Activated CD4-positive, alpha-beta T cell treated with anti-CD3 and anti-CD28 coated beads for 1 hour (primary cell): ENCODE data around the gene ZBTB45.
A peak's percentile ranks its signal among the peaks of the same experiment; 100 is the strongest.
"Not testable (repeated sequence)": the region's sequence is repeated elsewhere in the genome, so short reads cannot be mapped to it uniquely, and the experiment has no call there.

ENCODE experiments used
- DNase-seq: peaks from one replicate; pipeline ENCODE4 v3.0.0-alpha.2; 2020

The ZBTB45 gene

DNA sequence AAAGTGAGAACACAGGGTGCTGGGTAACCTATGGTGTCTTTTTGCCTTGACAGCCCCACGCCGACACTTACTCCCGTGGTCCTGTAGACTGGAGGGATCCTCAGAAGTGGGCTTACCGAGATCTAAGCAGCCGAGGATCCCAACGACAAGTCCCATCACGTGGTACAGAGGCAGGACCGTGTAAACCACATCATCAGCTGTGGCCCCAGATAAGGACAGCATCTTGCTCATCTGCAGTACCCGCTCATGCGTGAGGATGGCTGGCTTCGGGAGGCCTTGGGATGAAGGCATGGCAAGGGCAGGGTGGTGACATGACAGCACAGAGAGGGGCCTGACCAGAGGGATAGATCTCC, 9.9 kb downstream of the ZBTB45 start:
- no peak for DNase-seq

DNA sequence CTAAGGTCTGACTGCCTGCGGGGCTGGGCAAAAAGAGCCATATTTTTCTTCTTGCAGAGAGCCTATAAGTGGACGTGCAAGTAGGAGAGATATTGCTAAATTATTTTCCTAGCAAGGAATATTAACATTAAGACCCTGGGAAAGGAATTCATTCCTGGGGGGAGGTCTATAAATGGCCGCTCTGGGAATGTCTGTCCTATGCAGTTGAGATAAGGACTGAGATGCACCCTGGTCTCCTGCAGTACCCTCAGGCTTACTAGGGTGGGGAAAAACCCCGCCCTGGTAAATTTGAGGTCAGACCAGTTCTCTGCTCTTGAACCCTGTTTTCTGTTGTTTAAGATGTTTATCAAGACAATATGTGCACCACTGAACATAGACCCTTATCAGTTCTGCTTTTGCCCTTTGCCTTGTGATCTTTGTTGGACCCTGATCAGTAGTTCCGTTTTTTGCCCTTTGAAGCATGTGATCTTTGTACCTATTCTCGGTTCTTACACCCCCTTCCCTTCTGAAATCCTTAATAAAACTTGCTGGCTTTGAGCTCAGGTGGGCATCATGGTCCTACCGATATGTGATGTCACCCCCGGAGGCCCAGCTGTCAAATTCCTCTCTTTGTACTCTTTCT, 11.9 kb downstream of the ZBTB45 start:
- not testable (repeated sequence) for DNase-seq

DNA sequence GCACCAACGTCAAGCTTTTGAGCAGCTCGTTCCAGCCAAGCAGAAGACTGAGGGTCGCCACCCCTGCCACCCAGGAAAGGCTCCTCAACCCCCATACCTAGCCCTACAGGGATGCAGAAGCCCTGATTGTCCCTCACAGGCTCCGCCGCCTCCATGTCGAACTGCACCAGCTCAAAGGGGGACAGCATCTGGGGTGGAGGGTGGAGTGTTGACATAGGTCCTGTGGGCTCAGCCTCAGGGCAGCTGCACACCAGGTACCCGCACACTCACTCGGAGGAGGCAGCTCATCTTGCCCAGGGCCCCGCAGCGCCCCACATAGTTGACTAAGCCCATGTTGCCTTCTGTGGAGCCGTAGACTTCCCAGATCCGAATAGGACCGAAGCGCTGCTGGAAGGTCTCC, 19.4 kb downstream of the ZBTB45 start:
- no peak for DNase-seq

DNA sequence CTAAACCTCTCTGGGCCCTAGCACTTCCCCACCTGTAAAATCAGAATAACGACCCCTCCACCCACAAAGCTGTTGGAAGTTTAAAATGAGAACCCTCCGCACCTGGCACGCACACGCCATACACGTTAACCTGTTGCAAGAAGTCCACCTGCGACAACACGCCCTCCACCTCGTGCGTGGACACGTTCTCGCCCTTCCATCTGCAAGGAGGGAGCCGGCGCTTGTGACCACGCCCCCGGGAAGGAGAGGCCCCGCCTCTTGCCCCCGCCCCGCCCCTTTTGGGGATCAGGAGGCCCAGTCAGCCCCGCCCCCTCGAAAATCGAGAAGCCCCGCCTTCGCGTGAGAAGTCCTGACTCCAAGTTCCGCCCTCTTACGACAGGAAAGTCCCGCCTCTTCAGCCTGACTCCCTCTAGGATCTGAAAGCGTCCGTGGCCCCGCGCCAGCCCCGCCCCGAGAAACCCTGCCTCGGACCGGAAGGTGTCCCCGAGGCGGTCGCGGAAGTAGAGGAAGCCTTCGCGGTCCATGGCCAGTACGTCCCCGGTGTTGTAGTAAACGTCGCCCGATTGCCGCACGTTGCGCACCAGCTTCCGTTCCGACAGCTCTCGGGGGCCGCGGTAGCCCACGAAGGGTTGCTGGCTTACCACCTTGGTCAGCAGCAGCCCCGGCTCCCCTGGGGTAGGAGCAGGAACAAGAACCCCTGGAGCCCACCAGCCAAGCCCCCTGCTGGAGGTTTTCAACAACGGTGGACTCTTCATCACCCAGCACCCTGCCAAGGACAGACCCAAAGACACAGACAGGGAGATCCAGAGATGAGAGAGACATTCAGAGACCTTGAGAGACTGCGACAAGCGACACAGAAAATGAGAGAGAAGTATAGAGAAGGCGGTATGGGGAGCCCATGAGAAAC, 20.3 kb downstream of the ZBTB45 start:
- peak; percentile 89 for DNase-seq

DNA sequence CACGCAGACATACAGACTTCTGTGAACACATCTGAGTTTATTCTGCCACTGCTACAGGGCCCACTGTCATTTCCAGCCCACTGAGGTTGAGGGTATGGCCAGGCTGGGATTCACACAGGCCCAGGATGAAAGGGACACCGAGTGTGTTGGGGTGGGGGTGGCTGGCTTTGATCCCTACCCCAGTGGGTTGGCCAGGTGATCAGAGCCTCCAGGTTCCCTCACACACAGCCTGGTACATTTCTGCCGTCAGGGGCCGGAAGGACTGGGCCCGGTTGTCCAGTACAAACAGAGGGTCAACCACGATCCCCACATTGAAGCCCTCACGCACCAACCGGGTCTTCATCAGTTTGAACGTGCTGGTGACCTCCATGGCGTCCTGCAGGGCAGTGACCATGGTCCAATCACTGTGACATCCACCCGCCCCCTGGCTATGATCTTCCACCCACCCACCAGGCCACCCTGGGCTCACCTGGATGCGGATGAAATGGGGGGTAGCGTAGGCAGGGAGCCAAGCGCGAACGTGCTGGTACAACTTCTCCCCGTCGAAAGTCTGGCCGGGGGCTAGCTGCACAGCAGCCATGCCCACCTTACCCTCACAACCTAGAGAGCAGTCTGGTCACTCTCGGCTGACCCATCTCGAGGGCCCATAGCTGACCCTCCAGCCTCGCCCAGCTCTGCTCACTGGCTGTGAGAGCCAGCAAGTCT, 21.1 kb downstream of the ZBTB45 start:
- DNase-seq, result no peak

DNA sequence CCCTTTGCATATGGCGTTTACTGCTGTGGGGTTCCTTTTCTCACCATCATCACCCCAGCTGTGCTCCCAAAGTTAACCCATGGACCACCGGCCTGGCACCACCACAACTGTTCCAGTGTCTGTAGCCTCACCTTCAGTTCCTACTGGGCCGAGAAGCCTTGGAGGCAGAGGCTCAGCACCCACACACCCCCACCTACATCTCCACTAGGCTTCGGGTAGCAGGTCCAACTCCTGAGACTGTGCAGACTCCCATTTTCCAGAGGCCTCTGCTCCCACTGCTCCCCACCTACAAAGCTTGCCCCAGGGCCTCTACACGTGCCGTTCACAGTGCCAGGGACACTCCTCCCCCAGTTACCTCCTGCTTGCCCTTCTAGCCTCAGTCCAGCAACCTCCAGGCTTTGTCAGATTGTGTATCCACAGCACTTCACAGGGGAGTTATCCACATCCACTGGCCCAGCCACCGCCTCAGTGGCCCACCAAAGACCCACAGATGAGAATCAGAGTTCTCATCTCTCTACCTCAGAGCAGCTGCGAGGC, 21.9 kb downstream of the ZBTB45 start:
- no peak for DNase-seq

DNA sequence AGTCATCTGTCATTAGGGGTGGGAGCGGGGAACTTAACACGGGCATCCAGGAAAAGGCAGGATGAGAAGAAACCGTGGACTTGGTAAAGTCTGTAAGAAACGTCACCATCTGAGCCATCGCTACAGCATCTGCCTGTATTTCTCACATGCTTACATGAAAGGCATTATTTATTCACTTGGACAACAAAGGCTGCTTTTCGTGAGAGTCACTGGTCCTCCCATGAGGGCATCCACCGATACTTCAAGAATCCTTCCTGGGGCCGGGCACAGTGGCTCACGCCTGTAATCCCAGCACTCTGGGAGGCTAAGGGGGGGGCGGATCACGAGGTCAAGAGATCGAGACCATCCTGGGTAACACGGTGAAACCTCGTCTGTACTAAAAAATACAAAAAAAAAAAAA, 27.3 kb downstream of the ZBTB45 start:
- DNase-seq, result no peak

DNA sequence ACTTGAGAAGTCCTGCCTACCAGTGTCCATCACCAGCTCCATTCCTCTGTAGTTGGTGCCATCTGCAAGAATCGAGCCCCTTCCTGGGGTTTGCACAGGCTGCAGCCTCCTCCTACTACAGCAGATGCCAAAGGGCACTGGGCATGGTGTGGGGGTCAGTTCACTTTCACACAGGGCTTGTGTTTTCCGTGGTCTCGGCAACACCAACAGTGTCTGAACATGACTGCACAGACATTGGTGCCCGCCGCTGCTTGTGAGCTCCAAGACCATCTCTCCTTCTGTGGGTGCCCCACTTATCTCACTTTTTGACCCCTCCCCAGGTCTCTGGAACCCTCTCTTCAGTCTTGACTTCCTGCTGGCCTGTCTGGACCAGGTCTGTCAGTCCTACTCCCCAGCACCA, 28.2 kb downstream of the ZBTB45 start:
- no peak for DNase-seq

DNA sequence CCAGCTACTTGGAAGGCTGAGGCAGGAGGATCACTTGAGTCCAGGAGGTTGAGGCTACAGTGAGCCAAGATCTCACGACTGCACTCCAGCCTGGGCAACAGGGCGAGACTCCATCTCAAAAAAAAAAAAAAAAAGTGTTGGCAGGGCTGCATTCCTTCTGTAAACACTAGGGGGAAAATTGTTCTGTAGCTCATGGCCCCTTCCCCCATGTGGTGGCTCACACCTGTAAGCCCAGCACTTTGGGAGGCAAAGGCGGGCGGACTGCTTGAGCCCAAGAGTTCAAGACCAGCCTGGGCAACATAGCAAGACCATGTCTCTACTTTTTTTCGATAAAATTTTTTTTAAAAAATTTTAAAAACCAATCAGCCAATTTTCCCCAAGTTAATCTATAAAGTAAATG, 35.3 kb downstream of the ZBTB45 start:
- DNase-seq, result not testable (repeated sequence)

DNA sequence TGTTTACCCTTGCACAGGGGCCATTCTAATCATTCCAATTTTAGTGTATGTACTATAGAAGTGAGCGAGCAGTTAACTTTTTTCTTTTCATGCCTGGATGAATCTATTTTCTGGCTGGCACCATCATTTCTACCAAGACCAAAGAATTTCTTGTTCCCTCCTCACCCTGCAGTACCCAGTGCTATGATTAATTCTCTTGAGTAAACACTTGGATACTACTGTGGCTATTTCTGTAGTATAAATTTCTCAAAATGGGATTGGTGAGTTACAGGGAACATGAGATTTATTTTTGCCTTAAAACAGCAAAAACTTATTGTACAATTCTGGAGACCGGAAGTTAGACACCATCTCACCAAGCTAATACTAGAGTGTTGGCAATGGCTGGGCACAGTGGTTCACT, 35.8 kb downstream of the ZBTB45 start:
- no peak for DNase-seq

DNA sequence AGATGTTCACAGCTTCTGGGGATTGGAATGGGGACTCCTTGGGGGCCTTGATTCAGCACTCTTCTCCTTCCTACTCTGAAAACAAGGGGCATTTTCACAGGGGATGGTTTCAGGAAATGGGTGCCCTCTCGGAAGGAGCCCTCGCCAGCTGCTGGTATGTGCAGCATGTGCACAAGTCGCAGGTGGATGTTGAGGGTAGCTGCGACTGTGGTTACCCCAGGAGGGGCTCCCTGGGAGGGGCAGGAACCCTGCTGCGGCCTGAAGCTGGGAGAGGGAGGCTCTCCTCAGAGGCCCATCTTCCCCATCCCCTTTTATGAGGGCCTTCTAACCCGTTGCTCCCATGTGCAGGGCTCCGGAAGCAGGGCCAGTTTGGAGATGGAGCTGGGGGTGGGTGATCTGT, 37.2 kb downstream of the ZBTB45 start:
- DNase-seq, result no peak

DNA sequence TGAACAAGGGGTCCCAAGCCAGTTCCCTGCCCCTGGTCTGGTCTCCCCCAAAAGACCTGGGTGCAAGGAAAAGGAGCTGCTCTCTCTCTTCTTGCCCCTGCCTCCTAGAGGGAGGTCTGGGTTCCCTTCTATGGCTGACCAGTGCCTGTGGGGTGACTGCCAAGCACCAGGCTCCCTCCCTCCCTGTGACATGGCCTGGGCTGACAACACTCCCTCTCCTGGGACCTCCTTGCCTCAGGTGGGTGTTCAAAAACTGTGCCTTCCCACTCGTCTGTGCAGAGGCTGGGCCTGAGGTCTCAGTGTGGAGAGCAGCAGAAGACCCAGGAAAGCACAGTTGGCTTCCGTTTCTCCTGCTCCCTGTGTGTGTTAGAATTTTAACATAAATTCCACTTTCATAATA, 38.8 kb downstream of the ZBTB45 start:
- no peak for DNase-seq

DNA sequence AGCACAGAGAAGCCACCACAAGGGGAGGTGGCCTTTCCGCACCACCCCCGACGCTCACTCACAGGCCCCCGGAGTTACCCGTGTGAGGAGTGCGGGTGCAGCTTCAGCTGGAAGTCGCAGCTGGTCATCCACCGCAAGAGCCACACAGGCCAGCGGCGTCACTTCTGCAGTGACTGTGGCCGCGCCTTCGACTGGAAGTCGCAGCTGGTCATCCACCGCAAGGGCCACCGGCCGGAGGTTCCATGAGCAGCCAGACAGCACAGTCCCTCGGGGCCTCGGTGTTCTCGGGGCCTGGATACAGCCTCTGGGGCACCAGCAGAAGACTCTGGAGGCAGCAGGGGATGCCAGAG, 39.2 kb downstream of the ZBTB45 start:
- no peak for DNase-seq

DNA sequence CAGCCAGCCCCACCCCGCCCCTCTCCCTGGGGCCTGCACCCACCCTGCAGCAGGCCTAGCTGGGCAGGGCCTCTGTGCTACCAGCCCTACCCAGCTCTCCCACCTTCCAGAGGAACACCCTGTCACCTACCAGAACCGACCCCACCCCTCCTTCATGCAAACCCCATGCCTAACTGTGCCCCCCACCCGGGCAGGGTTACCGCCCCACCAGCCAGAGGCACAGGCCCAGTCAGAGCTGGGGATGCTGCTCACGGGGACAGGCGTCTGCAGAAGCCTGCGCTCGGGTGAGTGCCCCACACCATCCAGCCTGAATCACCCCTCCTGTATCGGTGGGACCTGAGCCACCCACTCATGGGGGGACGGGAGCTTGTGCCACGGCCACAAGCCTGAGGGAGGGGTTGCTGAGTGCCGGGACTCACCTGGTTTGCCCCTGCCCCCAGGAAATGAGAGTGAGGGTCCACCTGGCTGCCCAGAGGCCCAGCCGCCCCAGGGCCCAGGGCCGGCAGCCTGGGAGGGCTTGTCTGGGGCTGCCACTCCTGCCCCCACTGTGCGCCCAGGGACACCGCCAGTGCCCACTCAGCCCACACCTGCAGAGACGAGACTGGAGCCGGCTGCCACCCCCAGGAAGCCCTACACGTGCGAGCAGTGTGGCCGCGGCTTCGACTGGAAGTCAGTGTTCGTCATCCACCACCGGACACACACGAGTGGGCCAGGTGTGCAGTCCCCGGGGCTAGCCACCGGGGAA, 39.7 kb downstream of the ZBTB45 start:
- DNase-seq, result no peak

DNA sequence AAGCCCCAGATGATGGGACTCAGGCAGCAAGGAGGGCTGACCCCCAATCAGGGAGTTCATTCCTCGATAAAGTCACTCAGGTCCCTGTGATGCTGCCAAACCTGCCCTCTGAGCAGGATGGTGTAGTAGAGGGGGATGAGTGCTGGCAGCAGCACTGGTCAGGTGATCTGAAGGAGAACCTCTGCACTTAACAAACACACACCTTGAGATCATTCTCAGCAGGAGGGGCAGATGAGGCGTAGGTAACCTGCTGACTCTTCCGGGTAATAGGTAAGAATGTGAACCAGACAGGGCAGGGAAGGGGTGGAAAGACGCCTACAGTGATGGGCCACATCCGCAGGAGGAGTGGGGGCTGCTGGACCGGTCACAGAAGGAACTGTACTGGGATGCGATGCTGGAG, 40.3 kb downstream of the ZBTB45 start:
- no peak for DNase-seq

DNA sequence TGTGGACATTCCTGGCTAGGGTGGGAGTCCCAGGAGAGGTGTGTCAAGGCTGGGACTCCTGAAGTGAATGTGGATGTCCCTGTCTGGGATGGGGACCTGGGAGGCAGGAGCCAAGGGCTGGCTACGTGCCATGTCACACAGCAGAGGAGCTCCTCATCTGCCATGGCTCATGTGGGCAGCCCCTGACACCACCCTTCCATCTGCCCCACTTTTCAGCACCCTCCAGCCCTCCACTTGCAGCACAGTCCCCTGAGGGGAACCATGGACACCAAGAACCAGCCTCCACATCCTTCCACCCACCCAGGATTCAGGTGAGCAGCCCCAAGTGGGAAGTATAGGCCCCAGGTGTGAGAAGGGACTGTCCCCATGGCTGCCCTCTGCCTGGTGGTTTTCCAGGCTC, 41.7 kb downstream of the ZBTB45 start:
- no peak for DNase-seq

DNA sequence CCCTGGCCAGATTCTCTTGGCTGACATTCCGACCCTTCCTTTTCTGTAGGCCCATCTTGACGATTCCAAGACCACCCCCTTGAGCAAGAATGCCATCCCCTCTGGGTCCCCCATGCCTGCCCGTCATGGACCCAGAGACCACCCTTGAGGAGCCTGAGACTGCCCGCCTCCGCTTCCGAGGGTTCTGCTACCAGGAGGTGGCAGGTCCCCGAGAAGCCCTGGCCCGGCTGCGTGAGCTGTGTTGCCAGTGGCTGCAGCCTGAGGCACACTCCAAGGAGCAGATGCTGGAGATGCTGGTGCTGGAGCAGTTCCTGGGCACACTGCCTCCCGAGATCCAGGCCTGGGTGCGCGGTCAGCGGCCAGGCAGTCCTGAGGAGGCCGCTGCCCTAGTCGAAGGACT, 42.5 kb downstream of the ZBTB45 start:
- no peak for DNase-seq

DNA sequence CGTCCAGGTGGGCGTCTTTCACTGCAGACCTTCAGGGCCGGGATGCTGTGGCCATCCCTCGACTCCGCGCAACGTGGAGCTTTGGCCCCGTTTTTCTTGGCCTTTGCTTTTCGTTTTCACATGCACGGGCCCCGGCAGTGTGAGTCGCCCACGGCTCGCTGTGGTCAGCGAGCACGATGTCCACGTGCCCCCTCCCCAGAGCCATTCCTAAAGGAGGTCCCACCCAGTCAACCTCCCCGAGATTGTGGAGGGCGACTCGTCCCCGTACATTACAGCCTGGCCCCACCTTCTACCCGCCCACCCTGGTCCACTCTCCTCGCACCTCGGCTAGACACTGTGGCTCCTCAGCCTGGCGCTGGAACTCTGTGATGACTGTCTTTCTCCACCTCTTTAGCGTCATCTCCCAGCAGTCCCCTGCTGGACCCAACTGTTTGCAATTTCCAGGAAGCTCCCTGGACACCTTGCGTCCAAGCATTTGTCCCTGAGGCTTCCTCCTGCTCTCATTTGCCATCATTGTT, 43.1 kb downstream of the ZBTB45 start:
- no peak for DNase-seq

DNA sequence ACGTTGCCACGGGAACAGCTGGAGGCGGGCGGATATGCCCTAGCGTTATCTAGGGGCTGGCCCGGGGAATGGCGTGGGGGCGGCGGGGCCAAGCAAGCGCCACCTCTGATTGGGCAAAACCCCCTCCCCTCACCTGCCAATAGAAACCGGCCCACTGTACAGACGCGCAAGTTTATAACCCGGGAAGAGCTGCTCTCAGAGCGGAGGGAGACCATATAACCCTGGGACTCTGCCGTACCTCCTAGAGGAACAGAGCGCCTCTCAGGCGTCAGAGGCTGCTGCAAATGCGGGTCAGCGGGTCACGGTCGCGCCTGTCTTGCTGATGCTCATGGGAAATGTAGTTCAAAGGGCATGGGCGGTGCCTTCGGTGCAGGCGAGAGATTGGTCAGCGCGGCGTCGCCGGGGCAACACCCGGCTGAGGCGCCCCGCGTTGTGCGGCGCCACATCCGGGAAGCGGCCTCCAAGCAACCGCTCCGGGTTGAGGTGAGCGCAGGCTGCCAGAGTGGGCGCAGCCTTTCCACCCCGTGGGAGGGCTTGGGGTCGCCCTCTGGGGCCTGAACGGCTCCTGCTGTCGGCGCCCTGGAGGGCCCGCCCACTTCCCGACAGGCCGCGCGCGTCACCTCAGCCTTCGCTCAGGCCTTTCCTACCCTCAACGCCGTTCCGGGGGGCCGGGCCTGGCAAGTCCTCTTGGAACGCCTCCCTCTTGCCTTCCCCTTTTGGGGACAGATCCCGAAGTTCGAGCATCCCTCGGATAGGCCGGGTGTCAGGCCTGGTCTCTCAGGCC, 43.7 kb downstream of the ZBTB45 start, which contains the start of gene ZNF446:
ZNF446 (plus strand) TSS at position 639 of the 784 bp plus-strand sequence. CDS start 867 bp downstream, outside the sequence.
- DNase-seq, result peak; percentile 91

DNA sequence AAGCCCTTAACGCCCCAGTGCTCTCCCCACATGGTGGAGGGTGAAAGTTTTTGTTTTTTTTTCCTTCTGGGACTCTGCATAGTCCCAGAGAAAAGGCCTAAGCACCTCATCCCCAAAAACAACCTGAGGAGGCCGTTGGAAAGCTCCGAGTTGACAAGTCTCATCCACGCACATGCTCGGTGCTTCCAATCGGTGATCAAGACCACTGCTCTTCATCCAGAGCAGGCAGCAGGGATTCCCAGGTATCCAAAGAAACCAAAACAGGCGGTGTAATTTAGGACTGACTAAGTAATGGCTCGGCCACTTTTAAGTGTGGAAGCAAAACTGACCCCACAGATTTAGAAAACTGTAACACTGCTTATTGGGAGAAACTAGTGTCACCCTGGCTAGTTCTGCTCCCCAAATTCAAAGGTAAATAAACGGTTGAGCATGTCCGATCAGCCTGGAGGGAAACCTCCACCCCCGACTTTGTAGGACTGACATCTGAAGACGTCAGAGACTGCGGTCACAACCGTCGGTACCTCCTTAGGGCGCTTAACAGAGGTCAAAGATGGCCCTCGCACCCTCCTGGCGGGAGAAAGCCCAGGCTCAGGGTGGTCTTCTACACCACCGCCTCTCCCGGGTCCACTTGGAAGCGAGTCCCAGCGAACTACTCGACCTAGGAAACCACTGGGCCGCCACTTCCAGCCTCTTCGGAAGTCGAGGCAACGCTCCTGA, 44.5 kb downstream of the ZBTB45 start:
- DNase-seq, result no peak
